ENCODE measurements around the gene KIF26B.

DNA sequence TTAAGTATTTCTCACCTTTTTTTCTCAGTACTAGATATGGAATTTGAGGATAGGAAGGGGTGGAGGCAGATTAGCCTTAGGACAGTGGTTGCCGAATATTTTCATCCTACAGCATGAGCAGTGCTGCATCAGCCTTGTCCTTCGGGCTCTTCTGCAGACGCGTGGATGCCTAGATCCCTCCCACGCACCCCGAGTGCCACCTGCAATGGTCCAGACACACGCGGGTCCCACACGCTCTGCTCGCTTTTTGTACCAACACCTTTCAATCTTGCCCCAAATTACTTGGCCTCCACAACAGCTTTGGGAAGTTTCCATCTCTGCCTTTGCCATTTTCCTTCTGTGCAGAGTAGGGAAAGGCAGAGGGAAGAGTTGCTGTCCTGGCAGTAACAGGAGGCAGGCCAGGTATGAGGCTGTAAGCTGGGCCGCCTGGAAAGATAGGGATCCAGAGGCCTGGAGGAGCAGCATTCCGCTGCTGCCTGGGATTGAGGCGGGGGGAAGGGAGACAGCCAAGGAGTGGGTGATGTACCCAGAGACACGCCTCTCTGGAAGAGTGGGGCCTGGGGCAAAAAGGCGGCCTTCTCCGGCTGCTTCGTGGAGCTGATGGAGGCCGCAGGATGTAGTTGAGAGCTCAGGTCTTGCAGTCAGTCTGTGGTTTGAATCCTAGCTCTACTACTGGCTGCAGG is 467.7 kb downstream of the KIF26B start:
- TF ChIP-seq, protein P1, sequence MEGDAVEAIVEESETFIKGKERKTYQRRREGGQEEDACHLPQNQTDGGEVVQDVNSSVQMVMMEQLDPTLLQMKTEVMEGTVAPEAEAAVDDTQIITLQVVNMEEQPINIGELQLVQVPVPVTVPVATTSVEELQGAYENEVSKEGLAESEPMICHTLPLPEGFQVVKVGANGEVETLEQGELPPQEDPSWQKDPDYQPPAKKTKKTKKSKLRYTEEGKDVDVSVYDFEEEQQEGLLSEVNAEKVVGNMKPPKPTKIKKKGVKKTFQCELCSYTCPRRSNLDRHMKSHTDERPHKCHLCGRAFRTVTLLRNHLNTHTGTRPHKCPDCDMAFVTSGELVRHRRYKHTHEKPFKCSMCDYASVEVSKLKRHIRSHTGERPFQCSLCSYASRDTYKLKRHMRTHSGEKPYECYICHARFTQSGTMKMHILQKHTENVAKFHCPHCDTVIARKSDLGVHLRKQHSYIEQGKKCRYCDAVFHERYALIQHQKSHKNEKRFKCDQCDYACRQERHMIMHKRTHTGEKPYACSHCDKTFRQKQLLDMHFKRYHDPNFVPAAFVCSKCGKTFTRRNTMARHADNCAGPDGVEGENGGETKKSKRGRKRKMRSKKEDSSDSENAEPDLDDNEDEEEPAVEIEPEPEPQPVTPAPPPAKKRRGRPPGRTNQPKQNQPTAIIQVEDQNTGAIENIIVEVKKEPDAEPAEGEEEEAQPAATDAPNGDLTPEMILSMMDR (IDR thresholded peaks at IDR 0.05) = no peak
- no peak for TF ChIP-seq ZNF138 (CRISPR knock-in tag; conservative IDR thresholded peaks at IDR 0.05)
